Epithelial cell of proximal tubule (primary cell): Measurements from ENCODE around the gene PSMA4. TPM values are rescaled to one million over a fixed set of nuclear protein-coding genes. Genes with fewer than 3 reads are reported as not detected.

Experiments used
- DNase-seq: peaks from one replicate; pipeline ENCODE4 v3.0.0-alpha.2; 2011; ENCODE audit warnings: low read depth
- H3K4me3 ChIP-seq: 2 replicates; pipeline ENCODE4 v1.5.1; 2011; ENCODE audit warnings: low read depth, mild to moderate bottlenecking, low read length
- total RNA-seq: library from RNA; depleted of rRNA; stranded (reverse); fragments of >200 nt; gene quantifications from 2 replicates; pipeline ENCODE4 v1.2.3, GENCODE V29; 2015
- TF ChIP-seq, protein P1 (sequence below): conservative IDR thresholded peaks from 2 replicates; pipeline ENCODE4 v1.5.1; 2012; ENCODE audit warnings: low read depth, mild to moderate bottlenecking, low read length

Gene PSMA4
- total RNA-seq, 1 donor from 2014 or later: 223 TPM

DNA sequence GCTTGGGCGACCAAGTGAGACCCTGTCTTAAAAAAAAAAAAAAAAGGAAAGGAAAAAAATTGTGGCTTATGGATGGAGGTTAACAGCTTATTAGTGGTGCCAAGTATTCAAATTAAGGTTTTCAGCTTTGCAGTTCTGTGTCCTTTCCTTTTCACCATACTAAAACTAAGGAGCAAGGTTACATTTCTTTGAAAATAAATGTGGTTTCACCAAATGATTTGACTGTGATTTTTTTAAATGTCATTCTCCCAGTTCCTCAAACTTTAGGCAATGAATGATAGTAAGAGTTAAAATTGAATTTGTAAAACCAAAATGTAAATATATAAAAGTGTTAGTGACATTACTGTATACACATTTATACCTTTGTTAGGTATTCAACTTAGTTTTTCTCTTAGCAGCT, 34.7 kb downstream of the PSMA4 start:
- no peak for DNase-seq
- H3K4me3 ChIP-seq: no peak overlapping the region
- TF ChIP-seq, protein P1, sequence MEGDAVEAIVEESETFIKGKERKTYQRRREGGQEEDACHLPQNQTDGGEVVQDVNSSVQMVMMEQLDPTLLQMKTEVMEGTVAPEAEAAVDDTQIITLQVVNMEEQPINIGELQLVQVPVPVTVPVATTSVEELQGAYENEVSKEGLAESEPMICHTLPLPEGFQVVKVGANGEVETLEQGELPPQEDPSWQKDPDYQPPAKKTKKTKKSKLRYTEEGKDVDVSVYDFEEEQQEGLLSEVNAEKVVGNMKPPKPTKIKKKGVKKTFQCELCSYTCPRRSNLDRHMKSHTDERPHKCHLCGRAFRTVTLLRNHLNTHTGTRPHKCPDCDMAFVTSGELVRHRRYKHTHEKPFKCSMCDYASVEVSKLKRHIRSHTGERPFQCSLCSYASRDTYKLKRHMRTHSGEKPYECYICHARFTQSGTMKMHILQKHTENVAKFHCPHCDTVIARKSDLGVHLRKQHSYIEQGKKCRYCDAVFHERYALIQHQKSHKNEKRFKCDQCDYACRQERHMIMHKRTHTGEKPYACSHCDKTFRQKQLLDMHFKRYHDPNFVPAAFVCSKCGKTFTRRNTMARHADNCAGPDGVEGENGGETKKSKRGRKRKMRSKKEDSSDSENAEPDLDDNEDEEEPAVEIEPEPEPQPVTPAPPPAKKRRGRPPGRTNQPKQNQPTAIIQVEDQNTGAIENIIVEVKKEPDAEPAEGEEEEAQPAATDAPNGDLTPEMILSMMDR: no peak

DNA sequence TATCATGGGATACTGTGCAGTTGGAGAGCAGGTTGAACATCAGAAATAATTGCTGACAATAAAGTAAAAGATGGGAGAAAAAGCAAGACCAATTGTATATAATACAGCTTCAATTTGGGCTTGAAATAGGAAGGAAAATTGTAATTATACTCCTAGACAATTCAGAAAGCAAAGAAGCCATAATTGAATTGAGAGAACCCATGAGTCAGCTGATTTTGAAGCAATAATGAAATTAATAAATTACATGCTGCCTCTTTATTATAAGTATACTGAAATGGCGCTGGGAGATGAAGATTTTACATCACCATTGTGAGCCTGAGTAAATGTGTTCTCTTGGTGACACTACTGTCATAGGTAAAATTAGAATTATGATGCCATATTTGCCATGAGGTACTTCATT, 57.3 kb downstream of the PSMA4 start:
- no peak for DNase-seq
- no peak overlapping the region for H3K4me3 ChIP-seq
- TF ChIP-seq, protein P1: no peak

DNA sequence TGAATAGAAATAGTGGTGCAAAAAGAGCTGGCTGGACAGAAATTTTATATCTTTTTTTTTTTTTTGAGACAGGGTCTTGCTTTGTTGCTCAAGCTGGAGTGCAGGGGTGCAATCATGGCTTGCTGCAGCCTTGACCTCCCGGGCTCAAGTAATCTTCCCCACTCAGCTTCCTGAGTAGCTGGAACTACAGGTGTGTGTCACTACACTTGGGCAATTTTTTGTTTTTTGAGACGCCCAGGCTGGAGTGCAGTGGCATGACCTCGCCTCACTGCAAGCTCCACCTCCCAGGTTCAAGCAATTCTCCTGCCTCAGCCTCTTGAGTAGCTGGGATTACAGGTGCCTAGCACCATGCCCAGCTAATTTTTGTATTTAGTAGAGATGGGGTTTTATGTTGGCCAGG, 58.1 kb downstream of the PSMA4 start:
- TF ChIP-seq, protein P1: no peak
- H3K4me3 ChIP-seq: no peak overlapping the region
- DNase-seq: no peak

DNA sequence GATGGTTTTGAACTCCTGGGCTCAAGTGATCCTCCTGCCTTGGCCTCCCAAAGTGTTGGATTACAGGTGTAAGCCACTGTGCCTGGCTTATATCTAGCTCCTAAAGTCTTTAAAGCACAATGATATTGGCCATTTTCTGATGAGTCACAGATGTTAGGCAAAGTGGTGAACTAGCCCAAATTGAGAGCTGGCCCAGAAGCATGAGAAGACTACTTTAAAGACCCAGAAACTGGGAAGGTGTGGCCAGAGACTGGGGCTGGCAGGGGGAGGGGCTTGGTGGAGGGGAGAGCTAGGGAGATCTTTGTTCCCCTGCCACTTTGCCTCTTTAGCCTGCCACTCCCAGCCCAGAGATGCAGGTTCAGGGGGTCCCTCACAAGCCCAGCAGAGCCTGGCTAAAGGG, 58.9 kb downstream of the PSMA4 start:
- TF ChIP-seq, protein P1: no peak
- no peak for DNase-seq
- H3K4me3 ChIP-seq: no peak overlapping the region

Other genes with a start within 250 kb of the PSMA4 start
- gene SKIC8, start 240.8 kb upstream of the PSMA4 start, total RNA-seq: 62.7 and 79.1 TPM in 2 replicates
- gene CRABP1, start 200.1 kb upstream of the PSMA4 start, total RNA-seq: not detected in 2 replicates
- gene IREB2, start 102.2 kb upstream of the PSMA4 start, total RNA-seq: 13.0 and 25.0 TPM in 2 replicates
- 1.7 and 7.4 TPM in 2 replicates for gene HYKK, start 32.9 kb upstream of the PSMA4 start, total RNA-seq
- 9.1 and 15.3 TPM in 2 replicates for gene CHRNA5, start 25.1 kb downstream of the PSMA4 start, total RNA-seq
- 0.40 TPM in 1 of 2 replicates, not detected in the other for gene CHRNA3, start 80.6 kb downstream of the PSMA4 start, total RNA-seq
- gene CHRNB4, start 100.8 kb downstream of the PSMA4 start, total RNA-seq: 0.23 TPM in 1 of 2 replicates, not detected in the other